ENCODE results near the gene HABP4. TPM values are rescaled to one million over a fixed set of nuclear protein-coding genes. Genes with fewer than 3 reads are reported as not detected.

HABP4 gene
- polyA plus RNA-seq (2013, experiment 1 of 4) = 17.2 TPM
- 13.9 TPM for polyA plus RNA-seq (2013, experiment 2 of 4)
- polyA plus RNA-seq (2013, experiment 3 of 4) = 13.9 TPM
- polyA plus RNA-seq (2013, experiment 4 of 4) = 16.0 TPM

GRCh38 chr9:96449845-96450612 is at the start of gene HABP4:
HABP4 (plus strand) TSS chr9:96450169; CDS start chr9:96450280, 111 bp downstream.
- no peaks in the 10 kb centered on the region for H3K36me3 ChIP-seq (ENCODE audit: control insufficient read depth, insufficient read depth, low read length)
- H3K27ac ChIP-seq (ENCODE audit: insufficient read depth, low read depth, low read length, poor library complexity, severe bottlenecking) = peak within 1 kb of the TSS; percentile 48
- peaks cover 34% of the 10 kb centered on the region for H3K27me3 ChIP-seq (ENCODE audit: control insufficient read depth, insufficient read depth, low read length, poor library complexity, severe bottlenecking)
- peak within 1 kb of the TSS; percentile 67 for H3K4me3 ChIP-seq (ENCODE audit: insufficient read depth, low read depth, low read length)
- H3K4me1 ChIP-seq (ENCODE audit: control insufficient read depth, insufficient read depth, low read length) = peaks cover 7% of the 10 kb centered on the region
- 0% methylated on average over 108 of the region's 108 CpGs for WGBS, 2 experiments
- no peaks in the 10 kb centered on the region for H3K9me3 ChIP-seq (ENCODE audit: control insufficient read depth, low read length)

- Histone ChIP-seq H3K9me3 (ENCODE audit: control insufficient read depth, low read length) (no peaks in the 10 kb centered on the region), H3K4me1 (ENCODE audit: control insufficient read depth, insufficient read depth, low read length) (no peaks in the 10 kb centered on the region), H3K36me3 (ENCODE audit: control insufficient read depth, insufficient read depth, low read length) (peaks cover 7% of the 10 kb centered on the region), H3K27me3 (ENCODE audit: control insufficient read depth, insufficient read depth, low read length, poor library complexity, severe bottlenecking) (no peaks in the 10 kb centered on the region), H3K4me3 (ENCODE audit: insufficient read depth, low read depth, low read length) (no peak overlapping the region), H3K27ac (ENCODE audit: insufficient read depth, low read depth, low read length, poor library complexity, severe bottlenecking) (no peak overlapping the region)
- 89 to 90% methylated on average over 8 to 9 of the region's 9 CpGs for WGBS, 2 experiments
Observed at GRCh38 chr9:96408409-96409280, 41.3 kb upstream of the HABP4 start.

- Histone ChIP-seq H3K27ac (ENCODE audit: insufficient read depth, low read depth, low read length, poor library complexity, severe bottlenecking) (no peak overlapping the region), H3K36me3 (ENCODE audit: control insufficient read depth, insufficient read depth, low read length) (peaks cover 7% of the 10 kb centered on the region), H3K4me1 (ENCODE audit: control insufficient read depth, insufficient read depth, low read length) (no peaks in the 10 kb centered on the region), H3K4me3 (ENCODE audit: insufficient read depth, low read depth, low read length) (no peak overlapping the region), H3K27me3 (ENCODE audit: control insufficient read depth, insufficient read depth, low read length, poor library complexity, severe bottlenecking) (no peaks in the 10 kb centered on the region), H3K9me3 (ENCODE audit: control insufficient read depth, low read length) (no peaks in the 10 kb centered on the region)
- WGBS, 2 experiments = 93 to 96% methylated on average over 4 to 5 of the region's 5 CpGs
Observed at GRCh38 chr9:96411129-96411838, 38.7 kb upstream of the HABP4 start.

- 90 to 94% methylated on average over 8 of the region's 8 CpGs for WGBS, 2 experiments
- Histone ChIP-seq H3K9me3 (ENCODE audit: control insufficient read depth, low read length) (no peaks in the 10 kb centered on the region), H3K27me3 (ENCODE audit: control insufficient read depth, insufficient read depth, low read length, poor library complexity, severe bottlenecking) (no peaks in the 10 kb centered on the region), H3K36me3 (ENCODE audit: control insufficient read depth, insufficient read depth, low read length) (peaks cover 7% of the 10 kb centered on the region), H3K4me1 (ENCODE audit: control insufficient read depth, insufficient read depth, low read length) (no peaks in the 10 kb centered on the region), H3K4me3 (ENCODE audit: insufficient read depth, low read depth, low read length) (no peak overlapping the region), H3K27ac (ENCODE audit: insufficient read depth, low read depth, low read length, poor library complexity, severe bottlenecking) (no peak overlapping the region)
Observed at GRCh38 chr9:96412174-96412913, 37.6 kb upstream of the HABP4 start.

GRCh38 chr9:96413302-96414221 is 36.4 kb upstream of the HABP4 start:
- 90 to 94% methylated on average over 7 of the region's 7 CpGs for WGBS, 2 experiments

GRCh38 chr9:96417051-96417586 is 32.9 kb upstream of the HABP4 start:
- 0% methylated on average over 50 of the region's 50 CpGs for WGBS, 2 experiments
- H3K27me3 ChIP-seq (ENCODE audit: control insufficient read depth, insufficient read depth, low read length, poor library complexity, severe bottlenecking) = no peaks in the 10 kb centered on the region
- no peaks in the 10 kb centered on the region for H3K9me3 ChIP-seq (ENCODE audit: control insufficient read depth, low read length)
- H3K4me3 ChIP-seq (ENCODE audit: insufficient read depth, low read depth, low read length) = peak overlapping the region; percentile 64
- no peaks in the 10 kb centered on the region for H3K36me3 ChIP-seq (ENCODE audit: control insufficient read depth, insufficient read depth, low read length)
- peaks cover 14% of the 10 kb centered on the region for H3K4me1 ChIP-seq (ENCODE audit: control insufficient read depth, insufficient read depth, low read length)
- peak overlapping the region; percentile 63 for H3K27ac ChIP-seq (ENCODE audit: insufficient read depth, low read depth, low read length, poor library complexity, severe bottlenecking)

More at GRCh38 chr9:96413302-96414221, 36.4 kb upstream of the HABP4 start:
- no peaks in the 10 kb centered on the region for H3K4me1 ChIP-seq (ENCODE audit: control insufficient read depth, insufficient read depth, low read length)
- H3K9me3 ChIP-seq (ENCODE audit: control insufficient read depth, low read length) = no peaks in the 10 kb centered on the region
- no peaks in the 10 kb centered on the region for H3K27me3 ChIP-seq (ENCODE audit: control insufficient read depth, insufficient read depth, low read length, poor library complexity, severe bottlenecking)
- H3K36me3 ChIP-seq (ENCODE audit: control insufficient read depth, insufficient read depth, low read length) = peaks cover 7% of the 10 kb centered on the region
- no peak overlapping the region for H3K4me3 ChIP-seq (ENCODE audit: insufficient read depth, low read depth, low read length)
- no peak overlapping the region for H3K27ac ChIP-seq (ENCODE audit: insufficient read depth, low read depth, low read length, poor library complexity, severe bottlenecking)

- Histone ChIP-seq H3K27ac (ENCODE audit: insufficient read depth, low read depth, low read length, poor library complexity, severe bottlenecking) (peak overlapping the region; percentile 94), H3K4me1 (ENCODE audit: control insufficient read depth, insufficient read depth, low read length) (peaks cover 14% of the 10 kb centered on the region)
Observed at GRCh38 chr9:96417661-96418082, 32.3 kb upstream of the HABP4 start.

GRCh38 chr9:96418083-96418919 is 31.7 kb upstream of the HABP4 start, which contains the start of gene ZNF367:
ZNF367 (minus strand) TSS chr9:96418370; CDS start chr9:96418032, 338 bp downstream.
- Histone ChIP-seq H3K27me3 (ENCODE audit: control insufficient read depth, insufficient read depth, low read length, poor library complexity, severe bottlenecking) (no peaks in the 10 kb centered on the region), H3K36me3 (ENCODE audit: control insufficient read depth, insufficient read depth, low read length) (no peaks in the 10 kb centered on the region), H3K9me3 (ENCODE audit: control insufficient read depth, low read length) (no peaks in the 10 kb centered on the region), H3K27ac (ENCODE audit: insufficient read depth, low read depth, low read length, poor library complexity, severe bottlenecking) (peak within 1 kb of the TSS; percentile 94), H3K4me3 (ENCODE audit: insufficient read depth, low read depth, low read length) (peak within 1 kb of the TSS; percentile 64), H3K4me1 (ENCODE audit: control insufficient read depth, insufficient read depth, low read length) (peaks cover 14% of the 10 kb centered on the region)
- WGBS, 2 experiments = 0% methylated on average over 100 of the region's 100 CpGs

More at GRCh38 chr9:96417661-96418082, 32.3 kb upstream of the HABP4 start:
- Histone ChIP-seq H3K36me3 (ENCODE audit: control insufficient read depth, insufficient read depth, low read length) (no peaks in the 10 kb centered on the region), H3K27me3 (ENCODE audit: control insufficient read depth, insufficient read depth, low read length, poor library complexity, severe bottlenecking) (no peaks in the 10 kb centered on the region), H3K9me3 (ENCODE audit: control insufficient read depth, low read length) (no peaks in the 10 kb centered on the region), H3K4me3 (ENCODE audit: insufficient read depth, low read depth, low read length) (peak overlapping the region; percentile 64)
- 0 to 1% methylated on average over 62 of the region's 62 CpGs for WGBS, 2 experiments

Measured in ectodermal cell (in vitro differentiated cells).